ENCODE data around the gene TNFRSF12A. TPM values are rescaled to one million over a fixed set of nuclear protein-coding genes. Genes with fewer than 3 reads are reported as not detected.

The TNFRSF12A gene
- total and polyA plus RNA-seq, 2 of the 13 experiments (the other 11 are each of a cell fraction or from before 2014, with no cell fraction given) = 61.9 to 66.0 TPM

- TF ChIP-seq ZFP36 (IDR thresholded peaks at IDR 0.05; ENCODE audit: borderline replicate concordance, low read depth, low read length, partially characterized antibody) = no peak
- TF ChIP-seq NFYB (CRISPR knock-in tag; IDR thresholded peaks at IDR 0.05) = peak; percentile 6; the same call in 1 of the 2 replicates
- peak; percentile 29 for TF ChIP-seq PATZ1 (CRISPR knock-in tag; IDR thresholded peaks at IDR 0.05)
- TF ChIP-seq NR2C2 (CRISPR knock-in tag; IDR thresholded peaks at IDR 0.05; ENCODE audit: borderline replicate concordance) = 0 out of 2 replicates have a peak, but pooled peaks have one; percentile 36
- TF ChIP-seq ZNF280D (CRISPR knock-in tag; IDR thresholded peaks at IDR 0.05) = 0 out of 2 replicates have a peak, but pooled peaks have one; percentile 14
- TF ChIP-seq ARNTL (CRISPR knock-in tag; IDR thresholded peaks at IDR 0.05) = no peak
- TF ChIP-seq ZFP36L1 (CRISPR knock-in tag; IDR thresholded peaks at IDR 0.05) = peak; percentile 7; the same call in 1 of the 2 replicates
- TF ChIP-seq TRAFD1 (CRISPR knock-in tag; IDR thresholded peaks at IDR 0.05; ENCODE audit: borderline replicate concordance) = 0 out of 2 replicates have a peak, but pooled peaks have one; percentile 53
- no peak for TF ChIP-seq ZNF12 (CRISPR knock-in tag; IDR thresholded peaks at IDR 0.05)
- TF ChIP-seq SRSF1 (optimal IDR thresholded peaks at IDR 0.05; ENCODE audit: low read depth, low read length) = peak; percentile 31
- TF ChIP-seq ZNF160 (CRISPR knock-in tag; IDR thresholded peaks at IDR 0.05) = 0 out of 2 replicates have a peak, but pooled peaks have one; percentile 11
- 0 out of 2 replicates have a peak, but pooled peaks have one; percentile 64 for TF ChIP-seq MBD4 (IDR thresholded peaks at IDR 0.05; ENCODE audit: borderline replicate concordance, low read length)
- TF ChIP-seq ZNF430 (CRISPR knock-in tag; IDR thresholded peaks at IDR 0.05) = peak; percentile 80; the same call in 1 of the 2 replicates
- peak; percentile 19 for TF ChIP-seq TBL1XR1 (IDR thresholded peaks at IDR 0.05; ENCODE audit: borderline replicate concordance, low read length, partially characterized antibody)
- TF ChIP-seq LBX2 (CRISPR knock-in tag; IDR thresholded peaks at IDR 0.05; ENCODE audit: borderline replicate concordance) = peak; percentile 31; the same call in 1 of the 2 replicates
- no peak for TF ChIP-seq HNRNPLL (IDR thresholded peaks at IDR 0.05; ENCODE audit: low read depth, low read length, poor library complexity, severe bottlenecking)
- TF ChIP-seq HOXA5 (CRISPR knock-in tag; IDR thresholded peaks at IDR 0.05) = no peak
- TF ChIP-seq SP4 (CRISPR knock-in tag; IDR thresholded peaks at IDR 0.05) = peak; percentile 20; the same call in 1 of the 2 replicates
- TF ChIP-seq MAX (IDR thresholded peaks at IDR 0.05) = 0 out of 2 replicates have a peak, but pooled peaks have one; percentile 10
- 0 out of 2 replicates have a peak, but pooled peaks have one; percentile 14 for TF ChIP-seq NR2F2 (IDR thresholded peaks at IDR 0.05; ENCODE audit: borderline replicate concordance, low read depth)
- TF ChIP-seq ZZZ3 (CRISPR knock-in tag; IDR thresholded peaks at IDR 0.05; ENCODE audit: borderline replicate concordance) = 0 out of 2 replicates have a peak, but pooled peaks have one; percentile 19
These were observed 2.7 kb downstream of the TNFRSF12A start (continued) for GRCh38 chr16:3022684-3023414.

All from HepG2 (cell line).